NCI-H1092 treated with DMSO at 0.1 percent for 48 hours (cell line): ENCODE measurements around the gene CD7.

Experiments used
- DNase-seq: peaks from one replicate; lab custom pipeline; 2025; lab: John Stamatoyannopoulos, UW

CD7 gene

GRCh38 chr17:82346342-82347300 lies 29.2 kb upstream of the CD7 start:
- DNase-seq: no peak

GRCh38 chr17:82345151-82345976 lies 28.0 kb upstream of the CD7 start:
- no peak for DNase-seq

GRCh38 chr17:82344175-82344907 lies 26.9 kb upstream of the CD7 start:
- DNase-seq: no peak

- DNase-seq: no peak
Observed at GRCh38 chr17:82343560-82343959, 26.2 kb upstream of the CD7 start.

- no peak for DNase-seq
Observed at GRCh38 chr17:82342361-82343079, 25.1 kb upstream of the CD7 start.

- DNase-seq: no peak
Observed at GRCh38 chr17:82339634-82340580, 22.5 kb upstream of the CD7 start.

GRCh38 chr17:82338858-82339633 lies 21.6 kb upstream of the CD7 start:
- DNase-seq: no peak

GRCh38 chr17:82334622-82335394 lies 17.4 kb upstream of the CD7 start:
- no peak for DNase-seq

GRCh38 chr17:82334204-82334621 lies 16.8 kb upstream of the CD7 start:
- DNase-seq: no peak

GRCh38 chr17:82333279-82334171 lies 16.1 kb upstream of the CD7 start, which contains the start of gene SECTM1:
Gene SECTM1 (minus strand): TSS chr17:82333766. CDS start chr17:82327240, 6,526 bp downstream.
- DNase-seq: no peak

- DNase-seq: no peak
Observed at GRCh38 chr17:82332669-82333278, 15.4 kb upstream of the CD7 start.

- no peak for DNase-seq
Observed at GRCh38 chr17:82331345-82331939, 14.0 kb upstream of the CD7 start.

- DNase-seq: peak; percentile 72
Observed at GRCh38 chr17:82330322-82331239, 13.2 kb upstream of the CD7 start.

GRCh38 chr17:82329683-82330321 lies 12.4 kb upstream of the CD7 start:
- no peak for DNase-seq

- no peak for DNase-seq
Observed at GRCh38 chr17:82328994-82329507, 11.6 kb upstream of the CD7 start.
